ENCODE data around the gene SYCP2L.
"Not testable (repeated sequence)": the region's sequence is repeated elsewhere in the genome, so short reads cannot be mapped to it uniquely, and the experiment has no call there.

Gene SYCP2L

GRCh38 chr6:10882253-10882630, 4.6 kb upstream of the SYCP2L start:
- DNase-seq = not testable (repeated sequence)

GRCh38 chr6:10882657-10883171, 4.1 kb upstream of the SYCP2L start:
- DNase-seq = no peak

- DNase-seq = no peak
Measured at GRCh38 chr6:10883312-10884244, 3.3 kb upstream of the SYCP2L start.

GRCh38 chr6:10884245-10884972, 2.4 kb upstream of the SYCP2L start:
- no peak for DNase-seq

- DNase-seq = not testable (repeated sequence)
Measured at GRCh38 chr6:10886365-10886690, 524 bp upstream of the SYCP2L start.

- no peak for DNase-seq
Measured at GRCh38 chr6:10890151-10890550, 3.3 kb downstream of the SYCP2L start.

- no peak for DNase-seq
Measured at GRCh38 chr6:10891960-10892359, 5.1 kb downstream of the SYCP2L start.

GRCh38 chr6:10894958-10895357, 8.1 kb downstream of the SYCP2L start:
- no peak for DNase-seq

- DNase-seq = no peak
Measured at GRCh38 chr6:10896691-10897090, 9.8 kb downstream of the SYCP2L start.

GRCh38 chr6:10901770-10902169, 14.9 kb downstream of the SYCP2L start:
- DNase-seq = no peak

- no peak for DNase-seq
Measured at GRCh38 chr6:10904015-10904414, 17.2 kb downstream of the SYCP2L start.

GRCh38 chr6:10908228-10908627, 21.4 kb downstream of the SYCP2L start:
- DNase-seq = no peak

- DNase-seq = not testable (repeated sequence)
Measured at GRCh38 chr6:10919520-10919919, 32.7 kb downstream of the SYCP2L start.

GRCh38 chr6:10933126-10933525, 46.3 kb downstream of the SYCP2L start:
- no peak for DNase-seq

GRCh38 chr6:10939840-10940239, 53.0 kb downstream of the SYCP2L start:
- DNase-seq = no peak

GRCh38 chr6:10945845-10946244, 59.0 kb downstream of the SYCP2L start:
- no peak for DNase-seq

GRCh38 chr6:10947966-10948365, 61.1 kb downstream of the SYCP2L start:
- no peak for DNase-seq

- DNase-seq = no peak
Measured at GRCh38 chr6:10949579-10950490, 63.0 kb downstream of the SYCP2L start.

GRCh38 chr6:10951675-10952282, 64.9 kb downstream of the SYCP2L start:
- DNase-seq = peak; percentile 28

GRCh38 chr6:10954590-10955010, 67.7 kb downstream of the SYCP2L start:
- DNase-seq = peak; percentile 68

GRCh38 chr6:10956776-10957175, 69.9 kb downstream of the SYCP2L start:
- no peak for DNase-seq

- no peak for DNase-seq
Measured at GRCh38 chr6:10957414-10957886, 70.6 kb downstream of the SYCP2L start.
